GM10248 (cell line): Measurements from ENCODE around the gene CRYBG3.

Experiments used
- CTCF ChIA-PET: fragments of 300-600 bp; sonication (Branson Sonifier 250); formaldehyde crosslinking; extraction: SDS; loops from one replicate; lab custom pipeline; 2021; ENCODE audit warnings: antibody characterized with exemption; lab: Yijun Ruan, JAX
- POLR2A ChIA-PET: fragments of 350-650 bp; sonication (Branson Sonifier 250); formaldehyde crosslinking; extraction: SDS; loops from one replicate; lab custom pipeline; 2020; ENCODE audit warnings: antibody characterized with exemption; lab: Yijun Ruan, JAX
- DNase-seq: peaks from one replicate; pipeline ENCODE4 v3.0.0; 2012; ENCODE audit errors: extremely low spot score
- TF ChIP-seq, protein P1 (sequence below): IDR thresholded peaks from 2 replicates; pipeline ENCODE4 v1.5.1; 2012; ENCODE audit warnings: mild to moderate bottlenecking, low read depth; ENCODE audit errors: extremely low read depth, missing control alignments, control extremely low read depth

Gene CRYBG3

DNA sequence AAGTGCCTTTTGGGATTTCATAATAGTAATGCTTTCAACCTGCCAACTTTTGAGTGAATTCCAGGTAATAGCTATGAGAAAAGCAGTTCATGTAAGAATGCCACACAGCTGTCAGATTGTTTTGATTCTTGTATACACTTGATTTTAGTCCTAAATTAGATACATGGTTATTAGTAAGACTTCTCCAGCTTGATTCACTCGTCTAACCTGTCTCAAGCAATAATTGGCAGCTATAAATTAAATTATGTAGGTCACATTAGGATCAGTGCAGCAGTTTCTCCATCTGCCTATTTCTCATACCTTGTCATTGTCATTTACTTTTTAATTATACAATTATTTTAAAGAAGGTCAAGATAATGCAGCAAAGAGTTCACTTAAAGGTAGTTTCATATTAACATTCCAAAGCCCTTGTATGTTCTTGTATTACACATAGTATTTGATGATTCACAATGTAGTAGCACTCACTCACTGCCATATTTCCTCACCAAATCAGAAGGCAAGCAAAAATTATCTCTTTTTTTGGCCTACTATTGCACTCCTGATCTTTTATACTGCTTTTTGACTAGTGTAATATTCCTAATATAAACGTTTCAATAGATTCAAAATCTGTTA lies 10.9 kb upstream of the CRYBG3 start:
- DNase-seq: no peak
- POLR2A ChIA-PET: no interaction called here
- CTCF ChIA-PET: interaction anchor here (1.0 to 2.7 kb wide), 3 partner anchors 11 to 143 kb away, joined by 3 to 12 read pairs (median 4); partner anchors contain the start of gene CRYBG3
- TF ChIP-seq, protein P1, sequence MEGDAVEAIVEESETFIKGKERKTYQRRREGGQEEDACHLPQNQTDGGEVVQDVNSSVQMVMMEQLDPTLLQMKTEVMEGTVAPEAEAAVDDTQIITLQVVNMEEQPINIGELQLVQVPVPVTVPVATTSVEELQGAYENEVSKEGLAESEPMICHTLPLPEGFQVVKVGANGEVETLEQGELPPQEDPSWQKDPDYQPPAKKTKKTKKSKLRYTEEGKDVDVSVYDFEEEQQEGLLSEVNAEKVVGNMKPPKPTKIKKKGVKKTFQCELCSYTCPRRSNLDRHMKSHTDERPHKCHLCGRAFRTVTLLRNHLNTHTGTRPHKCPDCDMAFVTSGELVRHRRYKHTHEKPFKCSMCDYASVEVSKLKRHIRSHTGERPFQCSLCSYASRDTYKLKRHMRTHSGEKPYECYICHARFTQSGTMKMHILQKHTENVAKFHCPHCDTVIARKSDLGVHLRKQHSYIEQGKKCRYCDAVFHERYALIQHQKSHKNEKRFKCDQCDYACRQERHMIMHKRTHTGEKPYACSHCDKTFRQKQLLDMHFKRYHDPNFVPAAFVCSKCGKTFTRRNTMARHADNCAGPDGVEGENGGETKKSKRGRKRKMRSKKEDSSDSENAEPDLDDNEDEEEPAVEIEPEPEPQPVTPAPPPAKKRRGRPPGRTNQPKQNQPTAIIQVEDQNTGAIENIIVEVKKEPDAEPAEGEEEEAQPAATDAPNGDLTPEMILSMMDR: no peak

DNA sequence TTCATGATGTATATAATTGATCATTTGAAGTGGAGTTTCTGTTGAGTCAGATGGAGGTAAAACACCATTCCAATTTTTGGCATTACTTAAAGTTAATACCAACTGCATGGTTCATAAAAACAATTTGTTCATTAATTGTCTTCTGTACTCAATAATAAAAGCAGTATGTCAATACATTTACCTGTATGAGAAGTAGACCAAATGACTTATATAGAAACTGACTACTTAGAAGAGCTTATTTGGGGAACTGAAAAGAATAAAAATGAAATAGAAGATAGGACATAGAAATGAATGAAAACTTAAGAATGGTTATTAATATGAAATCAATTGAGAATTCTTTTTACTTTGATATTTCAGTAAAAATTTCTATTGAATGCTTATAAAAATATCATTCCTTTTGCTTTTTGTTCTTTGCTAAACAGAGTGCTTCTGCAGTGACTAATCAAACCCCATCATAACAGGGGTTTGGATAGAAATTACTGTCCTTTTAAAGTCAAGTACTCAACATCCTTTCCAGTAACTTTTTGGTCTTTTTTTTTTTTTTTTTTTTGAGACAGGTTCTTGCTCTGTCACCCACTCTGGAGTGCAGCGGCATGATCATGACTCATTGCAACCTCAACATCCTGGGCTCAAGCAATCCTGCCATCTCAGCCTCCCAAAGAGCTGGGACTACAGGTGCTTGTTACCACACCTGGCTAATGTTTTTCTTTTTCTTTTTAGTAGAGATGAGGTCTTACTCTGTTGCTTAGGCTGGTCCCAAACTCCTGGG lies 6.5 kb upstream of the CRYBG3 start:
- CTCF ChIA-PET: interaction anchor here (3.4 kb wide), 1 partner anchor 209 kb away, joined by 11 read pairs; no protein-coding TSS in a partner anchor
- POLR2A ChIA-PET: no interaction called here
- TF ChIP-seq, protein P1: no peak
- DNase-seq: no peak

DNA sequence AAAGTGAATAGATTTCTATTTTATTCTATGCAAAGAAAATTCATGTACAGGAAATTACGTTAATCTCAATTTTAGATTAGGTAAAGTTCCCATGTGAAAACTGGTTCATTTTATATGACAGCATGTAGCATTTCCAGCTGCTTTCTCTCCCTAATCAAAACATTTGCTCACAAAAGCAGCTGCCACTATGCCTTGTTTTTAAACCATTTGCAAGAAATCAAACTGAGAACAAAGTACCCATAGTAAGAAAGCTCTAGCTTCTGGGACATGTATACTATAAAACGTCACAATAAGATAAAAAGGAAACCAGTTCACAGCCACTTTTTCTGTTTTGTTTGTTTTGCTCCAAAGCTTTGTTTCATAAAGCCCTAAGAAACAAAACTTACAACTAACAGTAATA lies 5.0 kb upstream of the CRYBG3 start:
- CTCF ChIA-PET: interaction anchor here (0.7 to 3.4 kb wide), 7 partner anchors 13 to 512 kb away, joined by 3 to 11 read pairs (median 3); no protein-coding TSS in a partner anchor

DNA sequence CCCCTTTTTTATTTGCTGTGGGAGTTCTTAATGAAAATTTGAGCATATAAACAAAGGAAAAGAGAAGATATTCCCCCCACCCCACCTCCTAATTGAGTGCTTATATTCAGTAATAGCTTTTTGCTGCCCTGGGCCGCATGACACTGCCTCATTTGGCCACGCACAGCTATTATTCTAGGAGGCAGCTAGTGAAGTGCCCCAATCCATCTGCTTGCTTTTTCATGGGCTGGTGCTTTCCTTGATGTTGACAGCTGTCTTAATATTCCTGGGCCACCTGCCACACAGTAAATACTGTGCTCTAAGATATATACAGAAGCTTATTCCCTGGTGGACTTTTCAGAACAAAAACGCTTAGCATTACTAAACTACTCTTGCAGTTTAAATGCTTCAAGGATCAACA lies 3.8 kb upstream of the CRYBG3 start:
- DNase-seq: no peak
- TF ChIP-seq, protein P1: no peak
- ChIA-PET CTCF (interaction anchor here (0.9 to 1.5 kb wide), 4 partner anchors 18 to 511 kb away, joined by 3 to 4 read pairs (median 4); no protein-coding TSS in a partner anchor), POLR2A (no interaction called here)

More for the DNA sequence above, 5.0 kb upstream of the CRYBG3 start:
- POLR2A ChIA-PET: no interaction called here
- TF ChIP-seq, protein P1: no peak
- no peak for DNase-seq

DNA sequence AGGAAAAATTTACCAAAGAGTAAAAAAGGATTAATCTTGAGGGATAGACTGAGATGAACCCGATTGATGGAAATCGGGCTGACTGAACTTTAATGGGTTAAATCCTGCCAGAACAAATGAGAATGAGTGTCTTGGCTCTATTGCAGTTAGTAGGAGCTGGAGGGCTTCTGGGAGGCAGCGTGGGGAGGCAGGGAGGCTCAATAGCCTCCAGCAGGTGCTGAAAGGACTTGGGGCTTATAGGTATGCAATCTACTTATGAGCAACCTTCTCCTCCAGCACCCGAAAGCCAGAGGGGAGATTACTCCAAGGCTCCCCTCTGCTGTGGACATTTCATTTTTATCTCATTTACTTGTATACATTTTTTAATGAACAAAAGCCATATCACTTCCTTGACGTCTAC lies 1.0 kb upstream of the CRYBG3 start:
- ChIA-PET CTCF (interaction anchor here (1.2 to 3.3 kb wide), 5 partner anchors 8 to 204 kb away, joined by 3 to 13 read pairs (median 8); no protein-coding TSS in a partner anchor), POLR2A (no interaction called here)
- TF ChIP-seq, protein P1: no peak
- no peak for DNase-seq

DNA sequence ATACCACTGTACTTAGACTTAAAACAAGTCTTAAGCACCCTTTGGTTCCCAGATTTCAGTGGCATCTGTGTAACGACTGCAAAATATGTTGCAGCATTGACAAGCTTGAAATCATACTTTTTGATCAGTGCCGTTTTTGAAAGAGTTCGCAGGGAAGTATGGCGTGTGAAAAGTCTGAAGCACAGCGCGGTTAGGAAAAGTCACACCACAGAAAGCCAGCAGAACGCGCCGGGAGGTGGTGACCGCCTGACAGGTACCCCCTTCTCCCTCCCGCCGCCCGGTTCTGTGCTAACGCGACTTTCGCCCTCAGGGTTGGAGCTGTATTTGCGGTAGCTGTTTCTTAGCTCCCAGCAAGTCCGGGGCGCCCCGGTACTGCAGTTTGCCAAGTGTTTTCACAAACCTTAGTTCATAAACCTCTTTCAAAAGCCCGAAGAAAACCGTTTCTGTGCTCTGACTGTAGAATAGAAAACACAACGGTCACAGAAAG lies 481 bp upstream of the CRYBG3 start:
- POLR2A ChIA-PET: interaction anchor here (1.2 kb wide), 1 partner anchor 150 kb away, joined by 5 read pairs; no protein-coding TSS in a partner anchor
- TF ChIP-seq, protein P1: no peak
- DNase-seq: peak; percentile 26
- CTCF ChIA-PET: interaction anchor here (0.6 to 3.3 kb wide), 11 partner anchors 9 to 218 kb away, joined by 3 to 13 read pairs (median 6); no protein-coding TSS in a partner anchor
